ENCODE results near the gene LRP1B. TPM values are rescaled to one million over a fixed set of nuclear protein-coding genes. Genes with fewer than 3 reads are reported as not detected.

LRP1B gene
- total RNA-seq, 1 experiment from 2014 or later, result 0.21 TPM

GRCh38 chr2:141079231-141079630, 1051.6 kb downstream of the LRP1B start:
- H3K9me3 Mint-ChIP-seq (ENCODE audit: low read depth, unreplicated experiment), result no peaks in the 10 kb centered on the region
- H3K36me3 Mint-ChIP-seq (ENCODE audit: insufficient read depth, unreplicated experiment), result no peaks in the 10 kb centered on the region
- TF ChIP-seq CTCF (IDR thresholded peaks at IDR 0.05; ENCODE audit: unreplicated experiment), result no peak
- H3K27me3 Mint-ChIP-seq (ENCODE audit: unreplicated experiment), result no peaks in the 10 kb centered on the region
- CTCF ChIA-PET, result no interaction called here
- DNase-seq, result no peak
- no peak overlapping the region for H3K4me3 Mint-ChIP-seq (ENCODE audit: low read depth, unreplicated experiment)
- H3K4me1 Mint-ChIP-seq (ENCODE audit: low read depth, unreplicated experiment), result no peaks in the 10 kb centered on the region
- H3K27ac Mint-ChIP-seq (ENCODE audit: unreplicated experiment), result no peak overlapping the region
- BruUV-seq (replicated peaks), result no TSS peak
- intact Hi-C loops (cut with micrococcal nuclease; ENCODE audit: unreplicated experiment), result no loop called here

GRCh38 chr2:141075753-141076152, 1055.1 kb downstream of the LRP1B start:
- Mint-ChIP-seq H3K27me3 (ENCODE audit: unreplicated experiment) (no peaks in the 10 kb centered on the region), H3K4me3 (ENCODE audit: low read depth, unreplicated experiment) (no peak overlapping the region)
- TF ChIP-seq CTCF (IDR thresholded peaks at IDR 0.05; ENCODE audit: unreplicated experiment), result no peak

GRCh38 chr2:141068053-141068682, 1062.6 kb downstream of the LRP1B start:
- Mint-ChIP-seq H3K4me1 (ENCODE audit: low read depth, unreplicated experiment) (no peaks in the 10 kb centered on the region), H3K9me3 (ENCODE audit: low read depth, unreplicated experiment) (no peaks in the 10 kb centered on the region), H3K36me3 (ENCODE audit: insufficient read depth, unreplicated experiment) (no peaks in the 10 kb centered on the region), H3K27ac (ENCODE audit: unreplicated experiment) (no peak overlapping the region), H3K27me3 (ENCODE audit: unreplicated experiment) (no peaks in the 10 kb centered on the region), H3K4me3 (ENCODE audit: low read depth, unreplicated experiment) (no peak overlapping the region)
- no peak for TF ChIP-seq CTCF (IDR thresholded peaks at IDR 0.05; ENCODE audit: unreplicated experiment)
- no peak for DNase-seq
- no TSS peak for BruUV-seq (replicated peaks)
- CTCF ChIA-PET, result no interaction called here
- intact Hi-C loops (cut with micrococcal nuclease; ENCODE audit: unreplicated experiment), result no loop called here

More at GRCh38 chr2:141075753-141076152, 1055.1 kb downstream of the LRP1B start:
- no TSS peak for BruUV-seq (replicated peaks)
- Mint-ChIP-seq H3K36me3 (ENCODE audit: insufficient read depth, unreplicated experiment) (no peaks in the 10 kb centered on the region), H3K4me1 (ENCODE audit: low read depth, unreplicated experiment) (no peaks in the 10 kb centered on the region), H3K27ac (ENCODE audit: unreplicated experiment) (no peak overlapping the region), H3K9me3 (ENCODE audit: low read depth, unreplicated experiment) (no peaks in the 10 kb centered on the region)
- no peak for DNase-seq
- intact Hi-C loops (cut with micrococcal nuclease; ENCODE audit: unreplicated experiment), result no loop called here
- CTCF ChIA-PET, result no interaction called here

GRCh38 chr2:141065042-141065441, 1065.8 kb downstream of the LRP1B start:
- H3K4me1 Mint-ChIP-seq (ENCODE audit: low read depth, unreplicated experiment), result no peaks in the 10 kb centered on the region
- no TSS peak for BruUV-seq (replicated peaks)
- TF ChIP-seq CTCF (IDR thresholded peaks at IDR 0.05; ENCODE audit: unreplicated experiment), result no peak
- H3K4me3 Mint-ChIP-seq (ENCODE audit: low read depth, unreplicated experiment), result no peak overlapping the region
- H3K9me3 Mint-ChIP-seq (ENCODE audit: low read depth, unreplicated experiment), result no peaks in the 10 kb centered on the region
- no peaks in the 10 kb centered on the region for H3K36me3 Mint-ChIP-seq (ENCODE audit: insufficient read depth, unreplicated experiment)
- intact Hi-C loops (cut with micrococcal nuclease; ENCODE audit: unreplicated experiment), result no loop called here
- no peak for DNase-seq
- no peaks in the 10 kb centered on the region for H3K27me3 Mint-ChIP-seq (ENCODE audit: unreplicated experiment)
- CTCF ChIA-PET, result interaction anchor here (0.7 kb wide), 1 partner anchor 447 kb away, joined by 3 read pairs; no protein-coding TSS in a partner anchor
- H3K27ac Mint-ChIP-seq (ENCODE audit: unreplicated experiment), result no peak overlapping the region
